Activated CD4-positive, alpha-beta T cell treated with anti-CD3 and anti-CD28 coated beads, Interleukin-2, amount 50 U/mL, for 48 hours (primary cell): Measurements from ENCODE around the gene ITCH.
"Not testable (repeated sequence)": the region's sequence is repeated elsewhere in the genome, so short reads cannot be mapped to it uniquely, and the experiment has no call there.

Experiments
- DNase-seq, 2 experiments: peaks; one replicate each; pipeline ENCODE4 v3.0.0-alpha.2; 2020

Gene ITCH

DNA sequence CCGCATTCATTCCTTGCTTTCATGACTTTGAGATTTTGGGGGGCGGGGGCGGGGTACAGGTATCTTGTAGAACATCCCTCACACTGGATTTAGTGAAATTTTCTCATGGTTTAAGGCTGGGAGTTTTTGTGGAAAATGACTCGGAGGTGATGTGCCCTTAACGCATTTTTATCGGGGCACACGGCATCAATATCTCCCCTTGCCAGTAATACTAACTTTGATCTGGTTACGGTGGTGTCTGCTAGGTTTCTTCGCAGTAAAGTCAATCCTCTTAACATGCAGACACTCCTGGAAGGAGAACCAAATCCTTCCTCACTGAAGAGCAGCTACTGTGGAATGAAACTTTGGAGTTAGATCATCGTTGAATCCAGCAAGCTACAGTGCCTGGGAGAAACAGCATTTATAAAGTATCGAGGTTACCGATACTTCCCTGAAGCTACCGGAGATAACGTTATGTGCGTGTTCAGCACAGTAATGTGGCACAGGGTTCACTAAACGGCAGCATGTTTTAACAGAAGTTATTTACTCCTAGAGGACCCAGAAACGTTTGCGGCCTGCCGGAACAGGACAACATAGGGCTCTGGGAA lies 151.9 kb downstream of the ITCH start:
- DNase-seq, result no peak

- DNase-seq, result peak; percentile 67 to 75
These were observed 152.6 kb downstream of the ITCH start for GRCh38 chr20:34515484-34516246.

DNA sequence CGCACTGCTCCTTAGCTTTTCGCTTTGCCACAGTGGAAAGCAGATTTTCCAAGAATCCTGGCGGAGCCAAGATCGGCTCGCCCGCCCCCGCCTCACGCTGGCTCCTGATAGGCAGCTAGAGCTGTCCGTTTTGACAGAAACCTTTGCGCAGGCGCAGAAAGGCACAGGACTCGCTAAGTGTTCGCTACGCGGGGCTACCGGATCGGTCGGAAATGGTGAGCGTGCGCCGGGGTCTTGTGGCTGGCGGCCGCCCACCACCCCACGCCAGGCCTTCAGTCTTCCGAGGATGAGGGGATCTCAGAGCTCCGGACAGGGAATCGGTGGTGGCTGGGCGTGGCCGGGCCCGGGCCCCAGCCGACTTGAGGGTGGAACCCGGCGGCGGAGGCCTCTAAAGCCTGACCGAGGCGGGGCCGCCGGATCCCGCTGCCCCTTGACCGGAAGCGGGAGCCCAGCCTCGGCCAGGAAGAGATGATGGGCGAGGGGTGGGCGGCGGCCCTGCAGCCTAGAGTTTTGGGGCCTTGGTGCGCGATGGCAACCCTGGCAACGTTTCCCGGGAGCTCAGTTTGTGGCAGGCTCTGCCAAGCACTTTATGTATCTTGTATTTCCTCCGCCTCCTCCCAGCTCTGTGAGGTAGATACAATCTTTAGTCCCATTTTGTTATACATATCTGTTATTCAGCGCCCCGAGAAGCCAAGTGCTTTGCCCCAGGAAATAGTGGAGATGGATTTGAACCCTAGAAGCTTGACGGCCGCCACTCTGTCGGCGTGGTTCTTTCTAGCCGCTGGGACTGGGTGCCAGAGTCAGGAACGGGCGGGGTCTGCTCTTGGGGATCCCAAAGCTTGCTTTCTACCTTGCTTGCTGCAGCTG lies 153.4 kb downstream of the ITCH start, which contains the start of gene DYNLRB1:
Gene DYNLRB1 (plus strand): TSS at position 176 of the 867 bp plus-strand sequence. CDS start 37 bp downstream, at position 213.
- peak; percentile 97 for DNase-seq

GRCh38 chr20:34517114-34517505 lies 154.0 kb downstream of the ITCH start:
- DNase-seq, result no peak

- not testable (repeated sequence) for DNase-seq
These were observed 155.8 kb downstream of the ITCH start for GRCh38 chr20:34518863-34519262.

GRCh38 chr20:34519841-34520240 lies 156.8 kb downstream of the ITCH start:
- DNase-seq, result not testable (repeated sequence)

- peak; percentile 55 to 69 for DNase-seq
These were observed 160.1 kb downstream of the ITCH start for GRCh38 chr20:34522969-34523871.

DNA sequence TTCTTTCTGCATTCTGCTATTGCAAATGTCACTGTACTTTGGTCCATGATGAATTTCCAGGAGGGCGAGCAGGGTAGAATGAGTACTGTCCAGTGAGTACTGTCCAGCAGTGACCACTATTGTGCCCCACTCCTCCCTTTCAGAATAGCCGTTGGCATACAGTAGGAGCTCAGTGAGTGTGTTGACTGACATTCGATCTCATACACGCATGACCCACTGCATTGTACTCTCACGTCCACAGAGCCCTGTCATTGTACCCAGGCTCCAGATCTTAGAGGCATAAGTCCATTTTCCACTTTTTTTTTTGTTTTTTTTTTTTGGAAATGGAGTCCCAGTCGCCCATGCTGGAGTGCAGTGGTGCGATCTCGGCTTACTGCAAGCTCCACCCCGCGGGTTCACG lies 161.4 kb downstream of the ITCH start:
- DNase-seq, result no peak

DNA sequence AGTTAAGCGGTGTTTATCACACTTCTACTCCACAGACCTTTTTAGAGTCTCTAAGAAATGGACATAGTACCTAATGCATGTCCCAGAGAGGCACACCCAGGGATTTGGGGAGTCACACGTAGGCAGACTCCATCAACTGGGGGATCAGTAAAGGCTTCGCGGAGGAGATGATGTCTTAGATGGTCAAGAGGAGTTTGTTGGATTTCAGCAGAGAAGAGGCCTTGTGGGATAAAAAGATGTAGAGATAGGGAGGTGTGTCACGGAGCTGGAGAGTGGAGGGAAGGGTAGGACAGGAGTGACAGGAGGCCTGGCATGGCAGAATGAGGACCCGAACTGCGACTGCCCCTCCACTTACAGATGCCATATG lies 162.3 kb downstream of the ITCH start:
- no peak for DNase-seq

DNA sequence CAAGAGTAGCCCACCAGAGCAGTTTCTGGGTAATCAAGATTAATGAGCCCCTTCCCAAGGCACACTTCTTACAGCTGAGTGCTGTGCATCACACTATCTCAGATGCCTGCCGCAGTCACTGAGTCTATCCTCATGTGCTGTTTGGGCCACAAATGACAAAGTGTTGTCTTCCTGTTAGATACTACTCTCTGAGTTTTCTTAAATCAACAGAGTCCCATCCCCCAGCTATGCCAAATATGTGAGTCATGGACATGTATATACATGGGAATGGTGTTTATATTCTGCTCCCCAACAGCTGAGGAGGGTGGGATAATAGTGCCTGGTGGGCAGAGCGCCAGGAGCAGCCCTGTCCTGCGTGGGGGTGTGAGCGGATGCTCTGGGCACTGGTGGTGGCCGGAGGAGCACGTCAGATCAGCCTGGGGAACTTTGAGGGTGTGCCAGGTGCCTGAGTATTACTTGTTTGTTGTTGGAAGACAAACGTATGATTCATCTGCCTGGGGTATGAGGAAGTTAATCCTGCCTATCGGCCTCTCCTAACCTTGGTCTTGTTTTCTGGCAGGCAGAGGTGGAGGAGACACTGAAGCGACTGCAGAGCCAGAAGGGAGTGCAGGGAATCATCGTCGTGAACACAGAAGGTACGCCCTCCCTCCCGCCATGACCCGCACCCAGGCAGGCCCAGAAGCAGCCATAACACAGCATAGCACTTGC lies 162.8 kb downstream of the ITCH start:
- no peak for DNase-seq

DNA sequence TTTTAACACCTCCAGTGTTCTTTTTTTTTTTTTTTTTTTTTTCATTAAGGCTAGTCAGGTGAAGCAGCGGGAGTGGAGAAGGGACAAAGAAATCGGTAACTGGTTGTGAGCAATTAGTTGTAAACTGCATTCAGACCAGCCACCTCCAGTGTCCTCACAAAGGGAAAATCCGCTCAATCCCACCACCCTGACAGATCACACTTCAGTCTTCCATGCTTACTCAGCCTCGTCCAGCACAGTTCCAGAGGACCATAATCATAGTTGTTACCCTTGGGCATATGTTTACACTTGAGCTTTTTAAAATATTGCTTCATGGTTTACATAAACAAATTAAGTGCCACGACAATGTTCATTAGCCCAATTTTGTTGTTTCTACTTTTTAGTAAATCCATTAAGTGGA lies 163.4 kb downstream of the ITCH start:
- DNase-seq, result no peak

GRCh38 chr20:34527016-34527415 lies 163.9 kb downstream of the ITCH start:
- no peak for DNase-seq

DNA sequence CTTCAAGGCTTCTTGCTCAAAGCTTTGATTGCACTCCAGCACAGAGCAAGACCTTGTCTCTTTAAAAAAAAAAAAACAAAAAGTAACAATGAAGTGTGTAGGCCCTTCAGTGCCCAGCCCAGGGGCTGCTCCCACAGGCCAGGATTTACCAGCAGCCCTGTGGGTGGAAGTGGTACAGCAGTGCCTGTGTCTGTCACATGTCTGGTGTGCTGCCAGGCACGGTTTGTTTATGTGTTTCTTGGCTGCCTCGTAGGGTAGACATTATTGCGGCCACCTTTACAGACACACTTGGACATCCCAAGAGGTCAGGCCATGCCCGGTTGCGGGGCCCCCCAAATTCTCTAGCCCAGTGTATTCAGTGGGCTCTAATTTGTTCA lies 165.8 kb downstream of the ITCH start:
- DNase-seq, result no peak

GRCh38 chr20:34529742-34530141 lies 166.7 kb downstream of the ITCH start:
- DNase-seq, result no peak

DNA sequence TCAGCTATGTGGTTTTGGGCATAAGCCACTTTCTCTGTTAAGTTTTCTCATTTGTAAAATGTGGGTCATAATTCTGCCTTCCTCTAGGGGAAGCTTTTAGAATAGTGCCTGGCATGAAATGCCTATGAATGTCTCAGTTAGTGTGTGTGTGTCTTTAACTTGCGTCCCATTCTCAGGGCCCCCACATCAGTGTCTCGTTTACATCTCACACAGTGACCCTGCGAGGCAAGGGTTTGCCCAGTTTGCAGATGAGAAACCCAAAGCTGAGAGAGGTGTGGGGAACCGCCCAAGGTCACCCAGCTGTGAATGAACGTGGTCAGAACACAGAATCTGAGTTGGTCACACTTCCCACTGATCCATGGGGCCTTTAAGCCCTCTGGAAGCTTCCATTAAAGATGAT lies 167.3 kb downstream of the ITCH start:
- no peak for DNase-seq

- no peak for DNase-seq
These were observed 168.7 kb downstream of the ITCH start for GRCh38 chr20:34531608-34532265.

DNA sequence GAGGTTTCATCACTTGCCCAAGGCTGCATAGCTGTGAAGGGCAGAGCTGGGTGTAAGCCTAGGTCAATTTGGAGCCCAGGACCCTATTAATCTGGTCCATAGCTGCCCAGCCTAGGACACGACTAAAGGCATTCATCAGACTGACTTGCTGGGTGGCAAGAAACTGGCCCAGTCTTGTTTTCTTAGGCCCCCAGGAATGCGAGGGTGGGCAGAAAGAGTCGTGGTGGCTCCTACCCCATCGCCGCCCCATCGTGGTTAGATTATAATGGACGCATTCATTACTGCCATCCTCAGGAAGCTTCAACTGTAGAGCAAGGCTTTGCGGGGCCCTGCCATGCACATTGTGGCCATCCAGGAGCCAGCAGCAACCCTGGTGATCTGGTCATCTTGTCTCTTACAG lies 169.2 kb downstream of the ITCH start:
- DNase-seq, result no peak

- no peak for DNase-seq
These were observed 169.7 kb downstream of the ITCH start for GRCh38 chr20:34532756-34533155.

GRCh38 chr20:34534391-34535165 lies 171.5 kb downstream of the ITCH start:
- no peak for DNase-seq

DNA sequence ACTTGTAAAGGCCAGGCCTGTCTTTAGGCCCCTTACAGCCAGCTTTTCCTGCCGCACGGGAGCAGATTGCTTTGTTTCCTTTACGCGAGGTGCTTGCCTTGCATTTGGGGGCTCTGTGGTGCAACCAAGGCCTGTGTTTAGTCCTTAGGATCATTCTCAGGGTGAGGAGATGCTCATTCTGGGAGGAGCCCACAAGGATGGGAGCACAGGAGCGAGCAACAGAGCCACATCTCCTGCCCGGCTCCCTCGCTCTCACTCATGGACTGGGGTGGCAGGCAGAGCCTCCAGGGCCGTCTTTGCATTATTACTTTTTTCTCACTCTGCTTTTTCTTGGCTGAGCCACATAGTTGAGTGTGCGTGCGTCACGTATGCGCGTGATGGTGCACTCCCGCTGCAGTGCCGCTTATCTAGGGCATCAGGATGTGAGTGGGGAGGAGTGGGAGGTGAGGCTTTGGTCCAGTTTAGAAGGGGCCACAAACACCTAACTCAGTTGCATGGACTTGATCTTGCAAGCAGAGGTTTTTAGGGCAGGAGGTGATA lies 172.3 kb downstream of the ITCH start:
- DNase-seq, result no peak
